Activated gamma-delta T cell treated with Interleukin-2 at 50 U/mL for 16 hours (primary cell): ENCODE results near the gene SUPT3H.
"Not testable (repeated sequence)": the region's sequence is repeated elsewhere in the genome, so short reads cannot be mapped to it uniquely, and the experiment has no call there.

Experiments
- DNase-seq: peaks from one replicate; pipeline ENCODE4 v3.0.0-alpha.2; 2020

The SUPT3H gene

GRCh38 chr6:45044086-45044485 lies 333.6 kb downstream of the SUPT3H start:
- no peak for DNase-seq

- DNase-seq: not testable (repeated sequence)
Measured at GRCh38 chr6:45042673-45043072, 335.1 kb downstream of the SUPT3H start.

DNA sequence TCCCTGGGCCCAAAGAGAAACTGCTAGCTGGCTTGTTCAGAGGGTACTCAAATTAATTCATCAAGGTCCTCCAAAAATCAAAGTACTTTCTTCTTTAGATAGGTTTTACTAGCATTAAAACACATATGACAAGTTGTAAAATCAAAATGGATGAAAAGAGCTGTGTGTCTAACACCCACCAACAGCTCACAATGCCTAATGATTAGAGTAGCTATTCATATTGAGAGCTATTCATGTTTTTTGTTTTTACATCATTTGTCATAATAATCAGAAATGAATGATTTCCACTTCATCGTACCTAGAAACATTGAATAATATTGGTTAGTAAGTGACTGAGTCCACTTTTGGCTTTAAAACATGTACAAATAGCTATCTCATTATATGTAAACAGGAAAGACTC lies 339.5 kb downstream of the SUPT3H start:
- no peak for DNase-seq

GRCh38 chr6:45036103-45036502 lies 341.6 kb downstream of the SUPT3H start:
- no peak for DNase-seq

GRCh38 chr6:45032426-45032825 lies 345.3 kb downstream of the SUPT3H start:
- DNase-seq: no peak

GRCh38 chr6:45031601-45032000 lies 346.1 kb downstream of the SUPT3H start:
- DNase-seq: no peak

GRCh38 chr6:45027126-45027525 lies 350.6 kb downstream of the SUPT3H start:
- no peak for DNase-seq

GRCh38 chr6:45026003-45026516 lies 351.7 kb downstream of the SUPT3H start:
- DNase-seq: no peak

DNA sequence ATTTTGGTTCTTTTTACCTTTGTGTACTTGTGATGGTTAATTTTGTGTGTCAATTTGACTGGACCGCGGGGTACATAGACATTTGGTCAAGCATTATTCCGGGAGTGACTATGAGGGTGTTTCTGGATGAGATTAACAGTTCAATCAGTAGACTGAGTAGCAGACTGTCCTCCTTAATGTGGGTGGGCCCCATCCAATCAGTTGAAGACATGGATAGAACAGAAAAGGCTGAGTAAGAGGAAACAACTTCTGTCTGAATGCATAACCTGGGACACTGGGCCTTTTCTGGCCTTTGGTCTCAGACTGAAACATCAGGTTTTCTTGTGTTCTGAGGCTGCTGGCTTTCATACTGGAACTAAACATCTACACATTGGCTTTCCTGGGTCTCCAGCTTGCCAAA lies 353.1 kb downstream of the SUPT3H start:
- no peak for DNase-seq

- DNase-seq: no peak
Measured at GRCh38 chr6:45021676-45022075, 356.1 kb downstream of the SUPT3H start.

DNA sequence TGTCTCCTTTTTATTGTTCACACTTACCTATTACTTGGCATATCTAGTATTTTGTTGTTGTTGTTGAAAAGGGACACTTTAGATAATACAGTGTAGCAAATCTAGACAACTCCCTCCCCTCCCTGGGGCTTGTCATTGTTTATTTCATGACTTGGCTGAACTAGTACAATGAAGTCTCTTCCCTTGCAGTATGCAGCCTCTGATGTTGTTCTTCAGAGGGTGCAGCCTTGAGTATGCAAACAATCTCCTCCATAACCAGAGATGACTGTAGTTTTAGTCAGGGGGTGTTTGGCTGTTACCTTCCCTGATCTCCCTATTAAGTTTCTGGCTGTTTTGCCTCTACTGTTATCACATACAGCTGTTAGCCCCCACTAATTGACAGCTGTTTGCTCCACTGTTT lies 365.0 kb downstream of the SUPT3H start:
- DNase-seq: no peak

DNA sequence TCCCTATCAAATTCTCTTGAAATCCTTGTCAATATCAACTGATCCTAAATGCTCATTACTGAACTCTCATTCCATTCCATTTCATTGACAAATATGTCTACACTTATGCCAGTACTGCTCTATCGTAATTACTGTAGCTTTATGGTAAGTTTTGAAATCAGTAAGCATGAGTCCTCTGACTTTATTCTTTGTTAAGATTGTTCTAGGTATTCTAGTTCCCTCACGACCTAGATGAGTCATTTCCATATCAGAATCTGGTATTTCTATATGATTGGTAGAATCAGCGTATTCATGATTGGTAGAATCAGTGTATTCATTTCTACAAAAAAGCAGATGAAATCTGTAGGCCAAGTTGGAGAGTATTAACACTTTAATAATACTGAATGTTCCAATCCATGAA lies 368.2 kb downstream of the SUPT3H start:
- no peak for DNase-seq

GRCh38 chr6:45006893-45007292 lies 370.8 kb downstream of the SUPT3H start:
- DNase-seq: no peak

DNA sequence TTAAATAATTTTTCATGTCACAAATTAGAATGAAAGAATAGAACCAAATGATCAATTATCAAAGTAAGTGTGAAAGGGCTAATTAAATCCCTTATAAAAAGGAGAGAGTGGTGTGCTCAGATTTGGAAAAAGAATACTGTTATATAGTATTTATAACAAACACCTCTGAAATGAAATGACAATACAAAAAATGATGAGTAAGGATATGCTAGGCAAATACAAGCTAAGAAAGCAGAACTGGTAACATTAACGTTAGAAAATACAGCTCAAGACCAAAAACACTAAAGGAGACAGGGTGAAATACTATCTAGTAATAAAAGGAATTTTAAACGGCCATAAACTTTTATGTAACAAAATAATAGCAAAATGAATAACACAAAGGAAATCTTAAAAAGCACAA lies 373.8 kb downstream of the SUPT3H start:
- DNase-seq: no peak

GRCh38 chr6:45003387-45003786 lies 374.3 kb downstream of the SUPT3H start:
- DNase-seq: no peak

DNA sequence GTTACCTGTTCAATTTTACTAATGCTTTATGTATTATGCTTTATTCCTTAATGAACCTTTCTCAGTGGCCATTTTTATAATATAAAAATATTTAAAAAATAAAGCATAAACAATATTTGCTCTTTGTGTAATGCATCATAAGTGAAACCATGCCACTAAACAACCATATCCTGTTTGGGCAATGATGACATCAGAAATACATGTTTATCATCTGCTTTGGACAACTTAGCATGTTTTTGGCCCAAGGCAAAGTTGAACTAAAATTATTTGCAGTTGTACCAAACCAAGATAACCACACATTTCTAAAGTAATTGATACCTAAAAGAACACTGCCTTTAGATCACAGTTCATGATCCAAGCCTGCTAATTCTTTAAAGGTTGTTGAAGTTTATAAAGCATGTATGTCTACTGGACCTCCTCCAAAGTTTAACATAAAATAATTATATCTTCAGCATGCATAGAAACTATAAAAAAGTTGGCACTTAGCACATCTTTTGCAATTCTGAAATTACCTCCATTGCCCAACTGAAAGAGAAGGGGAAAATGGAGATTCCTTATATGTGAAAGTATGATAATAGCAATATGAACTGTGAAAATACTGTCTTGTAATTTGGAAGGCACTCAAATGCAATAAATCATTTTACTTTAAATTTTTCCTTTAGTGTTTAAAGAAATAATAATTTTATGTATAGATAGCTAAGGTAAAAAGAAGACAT lies 375.2 kb downstream of the SUPT3H start:
- no peak for DNase-seq

DNA sequence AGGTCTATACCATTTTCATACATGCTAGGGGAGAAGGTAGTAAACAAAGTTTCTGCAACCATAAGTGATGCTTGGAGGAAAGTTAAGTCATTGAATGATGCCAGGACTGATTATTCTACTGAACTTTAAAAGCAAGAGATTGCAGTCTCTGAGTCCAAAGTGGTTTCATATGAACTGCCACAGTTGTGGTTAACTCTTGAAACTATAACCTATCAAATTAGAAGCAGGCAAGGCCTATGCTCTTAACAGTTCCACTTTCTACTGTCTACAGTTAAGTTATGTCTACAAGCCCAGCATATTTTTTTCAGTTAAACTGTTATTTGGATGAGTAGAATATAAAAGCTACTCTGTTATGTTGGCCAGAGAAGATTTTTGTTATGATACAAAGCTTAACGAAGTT lies 376.1 kb downstream of the SUPT3H start:
- DNase-seq: no peak

DNA sequence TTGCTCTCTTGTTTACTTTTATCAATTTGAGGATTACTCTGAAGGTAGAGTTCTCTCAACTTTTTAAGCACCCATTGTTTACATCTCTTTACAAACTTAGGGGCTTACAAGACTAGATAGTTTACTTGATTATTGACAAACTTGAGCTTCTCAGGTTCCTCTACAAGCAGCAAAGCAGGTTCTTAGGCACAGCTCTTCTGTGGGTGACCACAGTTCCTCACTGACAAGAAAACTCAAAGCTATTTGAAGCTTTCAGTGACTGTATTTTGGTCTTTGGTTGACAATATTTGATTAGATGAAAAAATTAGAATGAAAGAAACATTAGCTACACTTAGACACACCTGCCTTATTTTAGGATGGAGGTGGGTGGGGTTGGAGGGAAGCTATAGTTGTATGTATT lies 376.9 kb downstream of the SUPT3H start:
- no peak for DNase-seq

GRCh38 chr6:44999066-44999465 lies 378.7 kb downstream of the SUPT3H start:
- DNase-seq: no peak

DNA sequence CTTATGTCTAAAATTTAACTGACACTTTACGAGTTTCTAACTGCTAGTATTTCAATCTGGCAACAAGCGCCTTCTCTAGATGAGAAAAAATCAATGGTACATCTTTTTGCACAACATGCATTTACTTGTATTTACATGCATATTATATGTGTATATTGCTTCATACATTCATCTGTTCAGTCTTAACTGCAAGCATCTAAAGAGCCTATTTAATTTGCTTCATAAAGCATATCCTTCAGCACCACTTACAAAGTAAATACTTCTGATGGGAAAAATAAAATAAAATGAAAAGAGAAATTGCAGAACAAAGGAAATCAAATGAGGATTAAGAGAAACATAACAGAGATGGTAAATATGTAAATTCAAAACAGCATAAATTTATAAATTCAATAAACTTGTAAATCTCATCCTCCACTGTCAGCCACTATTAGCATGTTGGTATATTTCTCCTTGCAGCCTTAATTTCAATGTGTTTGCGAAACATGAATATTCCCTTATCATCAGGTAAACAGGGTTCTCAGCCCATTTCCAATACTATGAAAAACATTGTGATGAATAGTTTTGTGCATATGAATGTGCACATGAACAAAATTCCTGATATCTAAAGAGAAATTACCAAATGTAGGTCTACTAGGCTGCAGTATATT lies 382.1 kb downstream of the SUPT3H start:
- DNase-seq: no peak

GRCh38 chr6:44989391-44989790 lies 388.3 kb downstream of the SUPT3H start:
- no peak for DNase-seq

- DNase-seq: no peak
Measured at GRCh38 chr6:44985006-44985405, 392.7 kb downstream of the SUPT3H start.

GRCh38 chr6:44983467-44984365 lies 394.0 kb downstream of the SUPT3H start:
- no peak for DNase-seq

DNA sequence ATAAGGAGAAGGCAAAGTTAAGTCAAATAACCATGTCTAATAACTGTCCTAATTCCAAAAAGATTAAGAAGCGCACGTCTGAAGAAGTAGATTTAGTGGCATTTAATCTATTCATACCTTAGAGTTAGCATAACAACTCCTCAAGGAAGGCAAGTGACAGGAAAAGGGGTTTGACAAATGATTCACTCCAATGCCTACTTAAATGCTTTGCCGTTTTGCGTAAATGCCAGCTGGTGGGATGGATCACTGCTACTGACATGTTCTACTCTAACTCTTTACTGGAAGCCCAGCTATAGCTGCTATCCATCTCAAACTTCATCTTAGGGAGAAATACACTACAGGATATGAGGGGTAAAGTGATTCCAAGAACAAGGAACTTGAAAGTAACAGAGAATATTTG lies 396.9 kb downstream of the SUPT3H start:
- DNase-seq: no peak
